Ovary (tissue), 3 donors: Measurements from ENCODE around the gene LRRC58.

Experiments used
- CTCF ChIP-seq, 3 donors: fragments of 450-650 bp in 2 of 3; fragments of 200-600 bp in 1 of 3; IDR thresholded peaks; one replicate each; pipeline versions ENCODE4 v1.5.1 to v1.8.0; 2016 to 2022; ENCODE audit warnings: antibody characterized with exemption in 3 of 3, mild to moderate bottlenecking in 1 of 3
- EP300 ChIP-seq: sonication (generic); formaldehyde crosslinking; IDR thresholded peaks from one replicate; pipeline ENCODE4 v1.6.1; 2017; ENCODE audit warnings: antibody characterized with exemption
- POLR2A ChIP-seq: fragments of 450-650 bp; IDR thresholded peaks from one replicate; pipeline ENCODE4 v1.6.1; 2017; ENCODE audit warnings: antibody characterized with exemption, mild to moderate bottlenecking, moderate library complexity
- donor health status: DM: no; HTN: no; CAD: no.

DNA sequence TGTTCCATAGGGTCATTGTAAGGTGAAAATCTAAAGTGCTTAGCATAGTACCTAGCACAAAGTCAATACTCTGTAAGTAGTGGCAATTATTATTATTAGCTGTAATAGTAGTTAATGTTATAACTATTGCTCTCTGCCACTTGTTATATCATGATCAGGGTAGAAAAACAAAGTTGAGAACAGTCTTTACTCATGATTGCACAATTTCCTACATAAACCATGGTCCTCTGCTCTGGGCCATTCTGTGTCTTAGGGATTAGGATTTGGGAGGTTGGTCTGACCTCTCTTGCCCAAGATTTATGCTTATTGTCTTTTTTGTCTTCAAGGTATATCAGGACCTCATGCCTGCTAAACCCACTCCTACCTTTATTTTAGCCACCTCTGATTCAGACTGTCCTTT lies 4.3 kb upstream of the LRRC58 start:
- TF ChIP-seq POLR2A: no peak
- TF ChIP-seq CTCF (IDR thresholded peaks at IDR 0.05): no peak
- no peak for TF ChIP-seq EP300
